Tibial artery (tissue), 4 donors: ENCODE results near the gene SIRPB1.
A peak's percentile ranks its signal among the peaks of the same experiment; 100 is the strongest.
"Not testable (repeated sequence)": the region's sequence is repeated elsewhere in the genome, so short reads cannot be mapped to it uniquely, and the experiment has no call there.

ENCODE experiments used
- DNase-seq, 2 donors: peaks; one replicate each; pipeline ENCODE4 v3.0.0-alpha.2; 2019
- H3K27ac ChIP-seq, 2 donors: fragments of 200-600 bp; sonication (generic) in 1 of 2; 1 replicate in 1 of 2; 2 replicates in 1 of 2; pipeline ENCODE4 v1.5.1; 2018 to 2019; ENCODE audit warnings: mild to moderate bottlenecking in 1 of 2
- H3K27me3 ChIP-seq, 2 donors: fragments of 200-600 bp; sonication (generic) in 1 of 2; one replicate each; pipeline versions ENCODE4 v1.5.1 to v1.6.0; 2016 to 2019
- H3K36me3 ChIP-seq, 3 donors: fragments of 200-600 bp; sonication (generic) in 2 of 3; one replicate each; pipeline ENCODE4 v1.5.1; 2016 to 2019; ENCODE audit warnings: mild to moderate bottlenecking in 2 of 3
- H3K4me1 ChIP-seq, 4 donors: fragments of 200-600 bp; sonication (generic) in 2 of 4; 1 replicate in 3 of 4; 2 replicates in 1 of 4; pipeline ENCODE4 v1.5.1; 2016 to 2019
- H3K4me3 ChIP-seq, 2 donors: fragments of 200-600 bp; sonication (generic) in 1 of 2; 1 replicate in 1 of 2; 2 replicates in 1 of 2; pipeline ENCODE4 v1.5.1; 2018 to 2019; ENCODE audit warnings: mild to moderate bottlenecking in 2 of 2
- H3K9me3 ChIP-seq, 3 donors: fragments of 200-600 bp; sonication (generic) in 1 of 3; one replicate each; pipeline ENCODE4 v1.5.1; 2016 to 2019
- intact Hi-C: fragments of 100-400 bp; cut with DNase I; formaldehyde crosslinking; loops from one replicate; pipeline ENCODE4 v1.15.0; 2023; ENCODE audit warnings: low total_unique reads
- TF ChIP-seq, protein P1 (sequence below), 2 experiments: fragments of 200-600 bp in 1 of 2; fragments of 450-650 bp in 1 of 2; IDR thresholded peaks; one replicate each; pipeline ENCODE4 v1.5.1; 2017 to 2019; ENCODE audit warnings: antibody characterized with exemption in 2 of 2, mild to moderate bottlenecking in 1 of 2, moderate library complexity in 1 of 2

SIRPB1 gene

DNA sequence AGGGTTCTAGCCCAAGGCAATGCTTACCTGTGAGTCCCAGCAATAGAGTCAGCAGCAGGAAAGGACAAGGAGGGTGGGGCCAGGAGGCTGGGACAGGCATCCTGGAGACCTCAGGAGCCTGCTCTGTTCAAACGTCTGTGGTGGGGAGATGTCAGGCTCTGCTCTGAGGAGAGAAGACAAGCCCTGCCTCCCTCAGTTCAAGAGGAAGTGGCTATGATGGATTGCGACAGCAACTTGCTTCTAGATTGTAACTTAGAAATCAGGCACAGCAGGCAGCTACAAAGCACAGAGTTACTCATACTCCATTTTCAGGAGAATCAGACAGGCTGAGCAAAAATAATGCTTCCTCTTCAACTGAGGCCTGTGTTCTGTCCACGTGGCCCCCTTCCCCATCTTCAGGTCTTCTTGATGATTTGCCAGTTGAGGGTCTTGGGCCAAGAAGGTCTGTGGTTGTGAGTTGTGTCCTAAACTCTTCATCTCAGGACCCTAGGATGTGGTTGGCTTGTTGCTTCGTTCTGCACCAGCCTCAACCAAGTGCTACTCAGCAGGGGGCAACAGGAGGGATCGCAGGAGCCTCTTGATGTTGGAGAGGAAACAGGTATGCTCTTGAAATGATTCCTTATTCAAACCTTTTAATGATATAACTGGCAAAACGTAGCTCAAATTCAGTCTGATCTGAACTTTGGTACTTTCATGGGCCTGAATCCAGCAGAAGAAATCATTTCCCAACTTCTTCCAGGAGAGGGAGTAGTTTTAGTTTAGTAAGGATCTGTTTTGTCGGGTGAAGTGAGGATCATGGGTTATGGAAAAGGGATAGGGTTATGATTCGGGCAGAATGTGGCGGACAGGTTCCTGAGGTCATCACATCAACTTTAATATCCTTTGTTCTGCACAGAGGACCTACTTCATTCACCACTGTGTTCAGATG, 31.0 kb downstream of the SIRPB1 start:
- no peaks in the 10 kb centered on the region for H3K4me1 ChIP-seq
- TF ChIP-seq, protein P1, sequence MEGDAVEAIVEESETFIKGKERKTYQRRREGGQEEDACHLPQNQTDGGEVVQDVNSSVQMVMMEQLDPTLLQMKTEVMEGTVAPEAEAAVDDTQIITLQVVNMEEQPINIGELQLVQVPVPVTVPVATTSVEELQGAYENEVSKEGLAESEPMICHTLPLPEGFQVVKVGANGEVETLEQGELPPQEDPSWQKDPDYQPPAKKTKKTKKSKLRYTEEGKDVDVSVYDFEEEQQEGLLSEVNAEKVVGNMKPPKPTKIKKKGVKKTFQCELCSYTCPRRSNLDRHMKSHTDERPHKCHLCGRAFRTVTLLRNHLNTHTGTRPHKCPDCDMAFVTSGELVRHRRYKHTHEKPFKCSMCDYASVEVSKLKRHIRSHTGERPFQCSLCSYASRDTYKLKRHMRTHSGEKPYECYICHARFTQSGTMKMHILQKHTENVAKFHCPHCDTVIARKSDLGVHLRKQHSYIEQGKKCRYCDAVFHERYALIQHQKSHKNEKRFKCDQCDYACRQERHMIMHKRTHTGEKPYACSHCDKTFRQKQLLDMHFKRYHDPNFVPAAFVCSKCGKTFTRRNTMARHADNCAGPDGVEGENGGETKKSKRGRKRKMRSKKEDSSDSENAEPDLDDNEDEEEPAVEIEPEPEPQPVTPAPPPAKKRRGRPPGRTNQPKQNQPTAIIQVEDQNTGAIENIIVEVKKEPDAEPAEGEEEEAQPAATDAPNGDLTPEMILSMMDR (IDR thresholded peaks at IDR 0.05), result no peak
- no peaks in the 10 kb centered on the region for H3K27me3 ChIP-seq
- DNase-seq, result peak in 1 of 2 donors; percentile 26
- no peaks in the 10 kb centered on the region for H3K36me3 ChIP-seq
- H3K4me3 ChIP-seq, result no peak overlapping the region
- intact Hi-C loops, result no loop called here
- no peak overlapping the region for H3K27ac ChIP-seq
- H3K9me3 ChIP-seq, result no peaks in the 10 kb centered on the region

DNA sequence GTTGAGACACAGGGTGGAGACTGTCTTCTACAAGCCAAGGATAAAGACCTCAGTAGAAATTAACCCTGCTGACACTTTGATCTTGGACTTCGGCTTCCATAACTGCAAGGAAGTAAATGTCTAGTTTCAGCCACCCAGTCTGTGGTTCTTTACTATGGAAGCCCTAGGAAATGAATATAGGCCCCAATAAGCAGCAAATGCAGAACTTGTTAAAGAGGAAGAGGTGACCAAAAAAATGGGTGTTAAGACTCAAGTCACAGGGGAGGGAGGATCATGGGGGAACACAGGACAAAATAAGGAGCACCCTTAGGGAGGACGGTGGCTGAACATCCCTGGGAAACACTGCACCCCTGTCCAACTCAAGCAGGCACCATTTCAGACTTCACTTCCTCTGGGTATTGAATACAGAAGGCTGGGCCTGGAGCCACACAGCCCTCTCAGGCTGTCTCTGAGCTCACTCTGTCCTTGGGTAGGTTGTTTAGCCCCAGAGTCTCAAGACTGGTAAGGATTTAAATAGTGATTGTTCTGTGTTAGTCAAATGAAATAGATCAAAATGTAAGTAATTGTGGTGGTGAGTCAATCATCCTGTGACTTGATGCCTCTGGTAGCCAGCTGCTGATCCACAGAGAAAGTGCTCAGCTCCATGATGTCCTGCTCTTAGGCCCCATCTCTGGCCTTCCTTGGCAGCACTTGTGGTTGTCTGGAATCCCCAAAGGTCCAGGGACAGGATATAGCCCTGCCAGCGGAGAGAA, 31.9 kb downstream of the SIRPB1 start:
- Histone ChIP-seq H3K9me3 (no peaks in the 10 kb centered on the region), H3K4me1 (no peaks in the 10 kb centered on the region), H3K27ac (no peak overlapping the region), H3K4me3 (no peak overlapping the region), H3K36me3 (no peaks in the 10 kb centered on the region), H3K27me3 (no peaks in the 10 kb centered on the region)
- TF ChIP-seq, protein P1 (IDR thresholded peaks at IDR 0.05), result no peak
- intact Hi-C loops, result no loop called here
- no peak for DNase-seq

GRCh38 chr20:1579488-1579887, 40.3 kb downstream of the SIRPB1 start:
- H3K9me3 ChIP-seq, result no peaks in the 10 kb centered on the region
- intact Hi-C loops, result loop anchor here (2.0 kb wide), 1 partner anchor 35 kb away; no protein-coding TSS in a partner anchor
- DNase-seq, result no peak
- H3K4me1 ChIP-seq, result no peaks in the 10 kb centered on the region
- no peak overlapping the region for H3K4me3 ChIP-seq
- H3K27ac ChIP-seq, result no peak overlapping the region
- H3K36me3 ChIP-seq, result no peaks in the 10 kb centered on the region
- no peaks in the 10 kb centered on the region for H3K27me3 ChIP-seq
- TF ChIP-seq, protein P1 (IDR thresholded peaks at IDR 0.05), result no peak

DNA sequence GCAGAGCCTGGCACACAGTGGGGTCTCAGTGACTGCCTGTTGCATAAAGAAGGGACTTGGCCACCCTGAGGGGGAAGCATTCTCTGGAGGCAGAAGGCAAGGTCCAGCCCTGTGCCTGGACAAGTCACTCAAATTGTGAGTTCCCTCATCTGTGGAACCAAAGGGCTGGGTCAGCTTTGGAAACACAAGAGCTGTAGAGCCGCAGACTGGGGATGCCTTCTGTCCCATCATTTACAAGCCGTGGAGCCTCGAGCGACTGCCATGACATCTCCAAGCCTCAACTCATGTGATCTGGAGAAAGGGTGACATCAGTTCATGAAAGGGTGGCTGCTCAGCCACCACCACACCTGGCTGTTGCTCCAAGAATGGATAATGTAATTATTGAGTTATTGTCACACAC, 41.9 kb downstream of the SIRPB1 start:
- Histone ChIP-seq H3K4me3 (no peak overlapping the region), H3K4me1 (no peaks in the 10 kb centered on the region), H3K36me3 (no peaks in the 10 kb centered on the region), H3K9me3 (no peaks in the 10 kb centered on the region), H3K27ac (no peak overlapping the region), H3K27me3 (no peaks in the 10 kb centered on the region)
- TF ChIP-seq, protein P1 (IDR thresholded peaks at IDR 0.05), result no peak
- no peak for DNase-seq
- intact Hi-C loops, result loop anchor here (2.0 kb wide), 1 partner anchor 37 kb away; no protein-coding TSS in a partner anchor

GRCh38 chr20:1577313-1577712, 42.5 kb downstream of the SIRPB1 start:
- H3K4me3 ChIP-seq, H3K27me3 ChIP-seq, H3K9me3 ChIP-seq, H3K36me3 ChIP-seq, H3K4me1 ChIP-seq, H3K27ac ChIP-seq, intact Hi-C loops, DNase-seq: not testable (repeated sequence)

GRCh38 chr20:1576641-1577040, 43.2 kb downstream of the SIRPB1 start:
- intact Hi-C loops, result no loop called here
- no peak overlapping the region for H3K4me3 ChIP-seq

DNA sequence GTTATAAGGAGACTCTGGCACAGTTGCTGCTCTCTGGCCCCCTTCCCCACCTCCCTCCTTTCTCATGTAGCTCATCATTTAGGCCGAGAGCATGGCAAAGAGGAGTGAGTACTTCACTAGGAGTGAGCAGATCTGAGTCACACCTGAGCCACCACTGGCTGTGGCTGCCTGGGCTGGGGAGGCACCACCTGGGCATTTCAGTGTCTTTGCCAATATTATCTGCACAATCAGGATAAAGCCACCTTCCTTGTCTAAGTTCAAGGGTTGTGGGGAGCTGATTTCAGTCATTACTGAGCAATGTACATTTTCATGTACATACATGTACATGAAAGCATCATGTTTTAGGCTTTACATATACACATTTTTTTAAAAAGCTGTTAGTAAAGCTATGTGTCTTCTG, 43.8 kb downstream of the SIRPB1 start:
- intact Hi-C loops, H3K27ac ChIP-seq, DNase-seq, H3K36me3 ChIP-seq, H3K4me1 ChIP-seq, H3K27me3 ChIP-seq, H3K4me3 ChIP-seq, H3K9me3 ChIP-seq: not testable (repeated sequence)

More at GRCh38 chr20:1576641-1577040, 43.2 kb downstream of the SIRPB1 start:
- H3K36me3 ChIP-seq, result no peaks in the 10 kb centered on the region
- H3K27me3 ChIP-seq, result no peaks in the 10 kb centered on the region
- no peak overlapping the region for H3K27ac ChIP-seq
- H3K4me1 ChIP-seq, result no peaks in the 10 kb centered on the region
- DNase-seq, result no peak
- TF ChIP-seq, protein P1 (IDR thresholded peaks at IDR 0.05), result no peak
- H3K9me3 ChIP-seq, result no peaks in the 10 kb centered on the region

DNA sequence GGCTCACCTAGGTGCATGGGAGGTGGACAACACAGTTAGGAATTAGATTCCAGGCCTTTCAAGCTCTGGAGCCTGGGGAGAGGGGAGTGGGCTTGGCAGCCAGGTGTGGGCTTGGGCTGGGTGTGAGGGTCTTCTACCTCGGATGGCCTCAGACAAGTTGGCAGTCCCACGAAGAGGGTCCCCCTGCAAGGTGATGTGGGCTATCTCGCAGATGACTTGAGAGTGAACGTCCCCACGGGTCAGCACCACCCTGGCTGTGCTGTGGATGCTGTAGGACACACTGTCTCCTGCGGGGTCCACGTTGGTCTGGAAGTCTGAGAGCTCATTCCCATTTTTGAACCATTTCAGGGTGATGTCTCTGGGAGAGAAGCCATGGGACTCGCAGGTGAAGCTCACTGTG, 48.2 kb downstream of the SIRPB1 start:
- H3K27ac ChIP-seq, H3K4me3 ChIP-seq, H3K27me3 ChIP-seq, intact Hi-C loops, H3K4me1 ChIP-seq, H3K9me3 ChIP-seq, H3K36me3 ChIP-seq, DNase-seq: not testable (repeated sequence)
